WTC11 (cell line): ENCODE results near the gene F13B. TPM values are rescaled to one million over a fixed set of nuclear protein-coding genes. Genes with fewer than 3 reads are reported as not detected.

Source experiments
- ATAC-seq: fragments of 200-7000 bp; cut with Tn5 transposase; 2 replicates; pipeline ENCODE4 v1.10.0; 2021; ENCODE audit warnings: mild to moderate bottlenecking, moderate library complexity
- CTCF ChIA-PET: fragments of 300-600 bp; sonication (Branson Sonifier 250); formaldehyde crosslinking; loops from one replicate; lab custom pipeline; 2021; ENCODE audit warnings: antibody characterized with exemption; lab: Charles Lee
- POLR2A ChIA-PET: fragments of 350-600 bp; sonication (Branson Sonifier 250); formaldehyde crosslinking; loops from one replicate; lab custom pipeline; 2021; ENCODE audit warnings: antibody characterized with exemption; lab: Charles Lee
- DNase-seq: peaks from one replicate; pipeline ENCODE4 v3.0.0; 2021; ENCODE audit warnings: low spot score
- H3K27ac Mint-ChIP-seq: 2 replicates; pipeline ENCODE4 v1.8.0; 2021; ENCODE audit warnings: mixed read lengths
- H3K27me3 Mint-ChIP-seq: 2 replicates; pipeline ENCODE4 v1.8.0; 2021; ENCODE audit warnings: low read depth, mild to moderate bottlenecking, moderate library complexity, mixed read lengths
- H3K36me3 Mint-ChIP-seq: 2 replicates; pipeline ENCODE4 v1.8.0; 2021; ENCODE audit warnings: mixed read lengths
- H3K4me1 Mint-ChIP-seq: 2 replicates; pipeline ENCODE4 v1.8.0; 2022; ENCODE audit warnings: mixed read lengths
- H3K4me3 Mint-ChIP-seq: 2 replicates; pipeline ENCODE4 v1.8.0; 2021; ENCODE audit warnings: mild to moderate bottlenecking, moderate library complexity, mixed read lengths
- H3K9me3 Mint-ChIP-seq: 2 replicates; pipeline ENCODE4 v1.8.0; 2021; ENCODE audit warnings: mixed read lengths
- CBFB ChIP-seq: sonication (generic); formaldehyde crosslinking; IDR thresholded peaks from 2 replicates; pipeline ENCODE4 v1.8.1; 2022; ENCODE audit warnings: mild to moderate bottlenecking, low read depth, missing genetic modification reagents
- CDX4 ChIP-seq: fragments of 250-450 bp; sonication (Bioruptor Pico); IDR thresholded peaks from 2 replicates; pipeline ENCODE4 v1.9.0; 2021; ENCODE audit warnings: moderate library complexity, mild to moderate bottlenecking, inconsistent platforms, borderline replicate concordance
- ELF4 ChIP-seq: sonication (generic); formaldehyde crosslinking; IDR thresholded peaks from 2 replicates; pipeline ENCODE4 v1.8.1; 2022; ENCODE audit warnings: low read depth, mild to moderate bottlenecking, moderate library complexity, missing genetic modification reagents
- EMX1 ChIP-seq: fragments of 250-450 bp; sonication (Bioruptor Pico); IDR thresholded peaks from 2 replicates; pipeline ENCODE4 v1.8.0; 2021; ENCODE audit warnings: mild to moderate bottlenecking
- ESRRA ChIP-seq: sonication (generic); formaldehyde crosslinking; IDR thresholded peaks from 2 replicates; pipeline ENCODE4 v1.8.1; 2022; ENCODE audit warnings: mild to moderate bottlenecking, missing genetic modification reagents, borderline replicate concordance
- FOXJ3 ChIP-seq: sonication (generic); formaldehyde crosslinking; IDR thresholded peaks from 2 replicates; pipeline ENCODE4 v1.9.0; 2021; ENCODE audit warnings: missing genetic modification reagents, mild to moderate bottlenecking, borderline replicate concordance
- FOXK1 ChIP-seq: sonication (generic); formaldehyde crosslinking; IDR thresholded peaks from 2 replicates; pipeline ENCODE4 v1.8.0; 2022; ENCODE audit warnings: mild to moderate bottlenecking, moderate library complexity, missing genetic modification reagents
- FOXP1 ChIP-seq: sonication (generic); formaldehyde crosslinking; IDR thresholded peaks from 2 replicates; pipeline ENCODE4 v1.8.0; 2022; ENCODE audit warnings: missing genetic modification reagents, mild to moderate bottlenecking, moderate library complexity, borderline replicate concordance
- GTF2I ChIP-seq: fragments of 250-450 bp; sonication (Bioruptor Pico); conservative IDR thresholded peaks from 2 replicates; pipeline ENCODE4 v1.4.0; 2021; ENCODE audit warnings: mild to moderate bottlenecking
- IRF2 ChIP-seq: sonication (generic); formaldehyde crosslinking; IDR thresholded peaks from 2 replicates; pipeline ENCODE4 v1.8.0; 2022; ENCODE audit warnings: low read depth, missing genetic modification reagents, borderline replicate concordance
- JAZF1 ChIP-seq: fragments of 250-450 bp; sonication (Bioruptor Pico); IDR thresholded peaks from 2 replicates; pipeline ENCODE4 v1.9.0; 2021; ENCODE audit warnings: moderate library complexity, mild to moderate bottlenecking, inconsistent platforms
- MAX ChIP-seq: sonication (generic); formaldehyde crosslinking; IDR thresholded peaks from 2 replicates; pipeline ENCODE4 v1.8.0; 2022; ENCODE audit warnings: mild to moderate bottlenecking, missing genetic modification reagents
- NR2C2 ChIP-seq: sonication (generic); formaldehyde crosslinking; IDR thresholded peaks from 2 replicates; pipeline ENCODE4 v1.8.0; 2022; ENCODE audit warnings: mild to moderate bottlenecking, missing genetic modification reagents
- PRRX2 ChIP-seq: fragments of 250-450 bp; sonication (Bioruptor Pico); IDR thresholded peaks from 2 replicates; pipeline ENCODE4 v1.8.0; 2021; ENCODE audit warnings: mild to moderate bottlenecking
- RORB ChIP-seq: fragments of 250-450 bp; sonication (Bioruptor Pico); IDR thresholded peaks from 2 replicates; pipeline ENCODE4 v1.9.0; 2021; ENCODE audit warnings: mild to moderate bottlenecking
- SMAD3 ChIP-seq: sonication (generic); formaldehyde crosslinking; IDR thresholded peaks from 2 replicates; pipeline ENCODE4 v1.8.0; 2022; ENCODE audit warnings: missing genetic modification reagents, mild to moderate bottlenecking, borderline replicate concordance
- SMAD4 ChIP-seq: sonication (generic); formaldehyde crosslinking; IDR thresholded peaks from 2 replicates; pipeline ENCODE4 v1.8.0; 2022; ENCODE audit warnings: mild to moderate bottlenecking, missing genetic modification reagents
- ZMAT4 ChIP-seq: fragments of 250-450 bp; sonication (Bioruptor Pico); IDR thresholded peaks from 2 replicates; pipeline ENCODE4 v1.9.0; 2021; ENCODE audit warnings: mild to moderate bottlenecking
- ZNF138 ChIP-seq: sonication (generic); formaldehyde crosslinking; conservative IDR thresholded peaks from 2 replicates; pipeline ENCODE4 v1.8.1; 2022; ENCODE audit warnings: mild to moderate bottlenecking, moderate library complexity, missing genetic modification reagents
- ZNF263 ChIP-seq: sonication (generic); formaldehyde crosslinking; IDR thresholded peaks from 2 replicates; pipeline ENCODE4 v1.8.1; 2022; ENCODE audit warnings: low read depth, mild to moderate bottlenecking, moderate library complexity, missing genetic modification reagents
- ZNF396 ChIP-seq: fragments of 250-450 bp; sonication (Bioruptor Pico); IDR thresholded peaks from 2 replicates; pipeline ENCODE4 v1.8.0; 2021; ENCODE audit warnings: mild to moderate bottlenecking, moderate library complexity, borderline replicate concordance
- total RNA-seq: library from RNA; stranded (reverse); gene quantifications from 3 replicates; pipeline ENCODE4 v1.2.3, GENCODE V29; 2021
- TF ChIP-seq, protein P1 (sequence below): sonication (generic); formaldehyde crosslinking; IDR thresholded peaks from 2 replicates; pipeline ENCODE4 v1.8.1; 2023; ENCODE audit warnings: mild to moderate bottlenecking, missing genetic modification reagents
- TF ChIP-seq, protein P2 (sequence below): sonication (generic); formaldehyde crosslinking; IDR thresholded peaks from 2 replicates; pipeline ENCODE4 v1.8.0; 2023; ENCODE audit warnings: missing genetic modification reagents, mild to moderate bottlenecking, borderline replicate concordance
- TF ChIP-seq, protein P3 (sequence below): sonication (generic); formaldehyde crosslinking; IDR thresholded peaks from 2 replicates; pipeline ENCODE4 v1.8.1; 2023; ENCODE audit warnings: mild to moderate bottlenecking, missing genetic modification reagents, moderate library complexity
- TF ChIP-seq, protein P4 (sequence below): fragments of 250-450 bp; sonication (Bioruptor Pico); conservative IDR thresholded peaks from 2 replicates; pipeline ENCODE4 v1.9.0; 2021; ENCODE audit warnings: mild to moderate bottlenecking

Gene F13B
- total RNA-seq, 1 experiment from 2014 or later, result not detected

DNA sequence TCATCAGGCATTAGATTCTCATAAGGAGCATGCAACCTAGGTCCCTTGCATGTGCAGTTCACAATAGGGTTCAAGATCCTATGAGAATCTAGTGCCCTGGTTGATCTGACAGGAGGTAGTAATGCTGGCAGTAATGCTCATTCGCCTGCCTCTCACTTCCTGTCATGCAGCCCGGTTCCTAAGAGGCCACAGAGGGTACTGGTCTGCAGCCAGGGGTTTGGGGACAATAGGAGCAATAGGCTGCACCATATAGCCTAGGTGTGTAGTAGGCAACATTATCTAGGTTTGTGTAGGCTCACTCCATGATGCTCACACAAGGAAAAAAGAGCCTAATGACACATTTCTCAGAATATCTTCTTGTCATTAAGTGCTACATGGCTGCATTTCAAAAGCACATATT is 63.9 kb downstream of the F13B start:
- ChIA-PET CTCF (no interaction called here), POLR2A (no interaction called here)
- TF ChIP-seq NR2C2 (no peak), ZNF396 (CRISPR knock-in tag) (no peak), JAZF1 (no peak), SMAD3 (CRISPR knock-in tag) (no peak), ESRRA (no peak), MAX (CRISPR knock-in tag) (no peak), FOXP1 (CRISPR knock-in tag) (no peak), SMAD4 (CRISPR knock-in tag) (no peak), FOXJ3 (CRISPR knock-in tag) (no peak), PRRX2 (CRISPR knock-in tag) (no peak)
- TF ChIP-seq, protein P1, sequence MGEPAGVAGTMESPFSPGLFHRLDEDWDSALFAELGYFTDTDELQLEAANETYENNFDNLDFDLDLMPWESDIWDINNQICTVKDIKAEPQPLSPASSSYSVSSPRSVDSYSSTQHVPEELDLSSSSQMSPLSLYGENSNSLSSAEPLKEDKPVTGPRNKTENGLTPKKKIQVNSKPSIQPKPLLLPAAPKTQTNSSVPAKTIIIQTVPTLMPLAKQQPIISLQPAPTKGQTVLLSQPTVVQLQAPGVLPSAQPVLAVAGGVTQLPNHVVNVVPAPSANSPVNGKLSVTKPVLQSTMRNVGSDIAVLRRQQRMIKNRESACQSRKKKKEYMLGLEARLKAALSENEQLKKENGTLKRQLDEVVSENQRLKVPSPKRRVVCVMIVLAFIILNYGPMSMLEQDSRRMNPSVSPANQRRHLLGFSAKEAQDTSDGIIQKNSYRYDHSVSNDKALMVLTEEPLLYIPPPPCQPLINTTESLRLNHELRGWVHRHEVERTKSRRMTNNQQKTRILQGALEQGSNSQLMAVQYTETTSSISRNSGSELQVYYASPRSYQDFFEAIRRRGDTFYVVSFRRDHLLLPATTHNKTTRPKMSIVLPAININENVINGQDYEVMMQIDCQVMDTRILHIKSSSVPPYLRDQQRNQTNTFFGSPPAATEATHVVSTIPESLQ (CRISPR knock-in tag), result no peak
- TF ChIP-seq, protein P2, sequence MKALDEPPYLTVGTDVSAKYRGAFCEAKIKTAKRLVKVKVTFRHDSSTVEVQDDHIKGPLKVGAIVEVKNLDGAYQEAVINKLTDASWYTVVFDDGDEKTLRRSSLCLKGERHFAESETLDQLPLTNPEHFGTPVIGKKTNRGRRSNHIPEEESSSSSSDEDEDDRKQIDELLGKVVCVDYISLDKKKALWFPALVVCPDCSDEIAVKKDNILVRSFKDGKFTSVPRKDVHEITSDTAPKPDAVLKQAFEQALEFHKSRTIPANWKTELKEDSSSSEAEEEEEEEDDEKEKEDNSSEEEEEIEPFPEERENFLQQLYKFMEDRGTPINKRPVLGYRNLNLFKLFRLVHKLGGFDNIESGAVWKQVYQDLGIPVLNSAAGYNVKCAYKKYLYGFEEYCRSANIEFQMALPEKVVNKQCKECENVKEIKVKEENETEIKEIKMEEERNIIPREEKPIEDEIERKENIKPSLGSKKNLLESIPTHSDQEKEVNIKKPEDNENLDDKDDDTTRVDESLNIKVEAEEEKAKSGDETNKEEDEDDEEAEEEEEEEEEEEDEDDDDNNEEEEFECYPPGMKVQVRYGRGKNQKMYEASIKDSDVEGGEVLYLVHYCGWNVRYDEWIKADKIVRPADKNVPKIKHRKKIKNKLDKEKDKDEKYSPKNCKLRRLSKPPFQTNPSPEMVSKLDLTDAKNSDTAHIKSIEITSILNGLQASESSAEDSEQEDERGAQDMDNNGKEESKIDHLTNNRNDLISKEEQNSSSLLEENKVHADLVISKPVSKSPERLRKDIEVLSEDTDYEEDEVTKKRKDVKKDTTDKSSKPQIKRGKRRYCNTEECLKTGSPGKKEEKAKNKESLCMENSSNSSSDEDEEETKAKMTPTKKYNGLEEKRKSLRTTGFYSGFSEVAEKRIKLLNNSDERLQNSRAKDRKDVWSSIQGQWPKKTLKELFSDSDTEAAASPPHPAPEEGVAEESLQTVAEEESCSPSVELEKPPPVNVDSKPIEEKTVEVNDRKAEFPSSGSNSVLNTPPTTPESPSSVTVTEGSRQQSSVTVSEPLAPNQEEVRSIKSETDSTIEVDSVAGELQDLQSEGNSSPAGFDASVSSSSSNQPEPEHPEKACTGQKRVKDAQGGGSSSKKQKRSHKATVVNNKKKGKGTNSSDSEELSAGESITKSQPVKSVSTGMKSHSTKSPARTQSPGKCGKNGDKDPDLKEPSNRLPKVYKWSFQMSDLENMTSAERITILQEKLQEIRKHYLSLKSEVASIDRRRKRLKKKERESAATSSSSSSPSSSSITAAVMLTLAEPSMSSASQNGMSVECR (CRISPR knock-in tag), result no peak
- Mint-ChIP-seq H3K27me3 (no peaks in the 10 kb centered on the region), H3K36me3 (no peaks in the 10 kb centered on the region), H3K9me3 (peaks cover 10% of the 10 kb centered on the region), H3K4me1 (no peaks in the 10 kb centered on the region), H3K4me3 (no peak overlapping the region), H3K27ac (no peak overlapping the region)
- ATAC-seq, result no peak
- DNase-seq, result no peak

GRCh38 chr1:197001828-197002227 is 65.2 kb downstream of the F13B start:
- Mint-ChIP-seq H3K36me3 (no peaks in the 10 kb centered on the region), H3K27me3 (no peaks in the 10 kb centered on the region), H3K4me1 (no peaks in the 10 kb centered on the region), H3K27ac (no peak overlapping the region), H3K9me3 (peaks cover 6% of the 10 kb centered on the region), H3K4me3 (no peak overlapping the region)
- DNase-seq (no peak), ATAC-seq (no peak)
- CTCF ChIA-PET, result no interaction called here
- POLR2A ChIA-PET, result no interaction called here
- no peak for TF ChIP-seq FOXJ3 (CRISPR knock-in tag)
- no peak for TF ChIP-seq RORB (CRISPR knock-in tag)
- no peak for TF ChIP-seq IRF2 (CRISPR knock-in tag)
- TF ChIP-seq CDX4 (CRISPR knock-in tag), result no peak
- no peak for TF ChIP-seq ZNF263 (CRISPR knock-in tag)
- no peak for TF ChIP-seq FOXK1 (CRISPR knock-in tag)
- TF ChIP-seq, protein P3, sequence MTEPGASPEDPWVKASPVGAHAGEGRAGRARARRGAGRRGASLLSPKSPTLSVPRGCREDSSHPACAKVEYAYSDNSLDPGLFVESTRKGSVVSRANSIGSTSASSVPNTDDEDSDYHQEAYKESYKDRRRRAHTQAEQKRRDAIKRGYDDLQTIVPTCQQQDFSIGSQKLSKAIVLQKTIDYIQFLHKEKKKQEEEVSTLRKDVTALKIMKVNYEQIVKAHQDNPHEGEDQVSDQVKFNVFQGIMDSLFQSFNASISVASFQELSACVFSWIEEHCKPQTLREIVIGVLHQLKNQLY (CRISPR knock-in tag), result no peak
- no peak for TF ChIP-seq ZNF138 (CRISPR knock-in tag)
- no peak for TF ChIP-seq ESRRA
- no peak for TF ChIP-seq ZMAT4 (CRISPR knock-in tag)
- TF ChIP-seq, protein P4, sequence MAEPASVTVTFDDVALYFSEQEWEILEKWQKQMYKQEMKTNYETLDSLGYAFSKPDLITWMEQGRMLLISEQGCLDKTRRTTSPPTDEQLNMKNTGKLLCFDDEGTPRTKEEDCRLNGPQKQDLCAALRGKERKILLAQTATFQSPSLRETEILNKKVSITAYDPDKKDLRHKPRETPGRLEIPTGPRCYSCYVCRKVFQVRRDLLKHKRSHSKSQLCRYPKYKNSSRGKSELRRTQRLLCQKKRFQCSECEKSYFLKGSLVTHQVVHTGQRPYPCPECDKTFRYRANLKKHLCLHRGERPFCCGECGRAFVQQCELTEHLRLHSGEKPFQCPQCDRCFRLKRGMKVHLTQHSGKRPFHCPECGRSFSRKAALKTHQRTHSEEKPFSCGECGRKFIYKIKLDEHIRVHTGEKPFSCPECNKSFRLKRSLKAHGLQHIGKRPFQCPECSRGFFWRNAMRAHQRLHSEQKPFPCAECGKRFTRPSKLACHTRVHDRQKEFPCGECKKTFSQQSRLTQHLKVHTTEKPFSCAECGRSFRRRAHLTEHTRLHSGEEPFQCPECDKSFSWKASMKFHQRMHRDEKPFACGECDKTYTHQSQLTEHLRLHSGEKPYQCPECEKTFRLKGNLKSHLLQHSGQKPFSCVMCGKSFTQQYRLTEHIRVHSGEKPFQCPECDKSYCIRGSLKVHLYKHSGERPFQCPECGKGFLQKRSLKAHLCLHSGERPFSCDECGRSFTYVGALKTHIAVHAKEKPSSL (CRISPR knock-in tag), result no peak
- no peak for TF ChIP-seq GTF2I (CRISPR knock-in tag)
- TF ChIP-seq ELF4, result no peak
- TF ChIP-seq EMX1 (CRISPR knock-in tag), result no peak
- TF ChIP-seq CBFB (CRISPR knock-in tag), result no peak
- no peak for TF ChIP-seq PRRX2 (CRISPR knock-in tag)
